ENCODE measurements around the gene PDE9A.

GRCh38 chr21:42622284-42622683 lies 31.1 kb upstream of the PDE9A start:
- no peak for TF ChIP-seq ELF4 (IDR thresholded peaks at IDR 0.05)
- no peak for TF ChIP-seq NFRKB (IDR thresholded peaks at IDR 0.05)
- TF ChIP-seq FOXM1 (IDR thresholded peaks at IDR 0.05; ENCODE audit: borderline replicate concordance) = no peak
- TF ChIP-seq BHLHE40 (IDR thresholded peaks at IDR 0.05; ENCODE audit: borderline replicate concordance) = no peak
- no peak for TF ChIP-seq FOXK2 (IDR thresholded peaks at IDR 0.05)
- TF ChIP-seq FOXA1 (IDR thresholded peaks at IDR 0.05) = no peak
- TF ChIP-seq ZNF384 (IDR thresholded peaks at IDR 0.05) = no peak
- TF ChIP-seq CTBP1 (IDR thresholded peaks at IDR 0.05; ENCODE audit: borderline replicate concordance) = no peak
- TF ChIP-seq SP1 (IDR thresholded peaks at IDR 0.05) = no peak
- no peak for TF ChIP-seq SUZ12 (IDR thresholded peaks at IDR 0.05)
- no peak for TF ChIP-seq L3MBTL2 (conservative IDR thresholded peaks at IDR 0.05)
- no peak for TF ChIP-seq LEF1 (IDR thresholded peaks at IDR 0.05; ENCODE audit: borderline replicate concordance)
- TF ChIP-seq ARNT (IDR thresholded peaks at IDR 0.05) = no peak
- TF ChIP-seq HDGF (IDR thresholded peaks at IDR 0.05; ENCODE audit: borderline replicate concordance) = no peak
